HCT116 (cell line): Measurements from ENCODE around the gene NAA25.

Source experiments
- POLR2A ChIP-seq: IDR thresholded peaks from 2 replicates; pipeline ENCODE4 v1.7.0; 2011; ENCODE audit warnings: borderline replicate concordance; ENCODE audit not compliant: insufficient read depth, insufficient read length; ENCODE audit errors: extremely low read depth
- TF ChIP-seq, protein P1 (sequence below), 3 experiments: fragments of 200-600 bp in 1 of 3; sonication (generic) in 1 of 3; IDR thresholded peaks in 2 of 3; conservative IDR thresholded peaks in 1 of 3; 2 replicates each; pipeline ENCODE4 v1.5.1; 2012 to 2017; ENCODE audit warnings: low read depth in 2 of 3, low read length in 2 of 3, antibody characterized with exemption in 1 of 3, borderline replicate concordance in 1 of 3, control low read depth in 1 of 3, mild to moderate bottlenecking in 1 of 3, mixed read lengths in 1 of 3, mixed run types in 1 of 3, moderate library complexity in 1 of 3; ENCODE audit not compliant: insufficient read depth in 1 of 3

DNA sequence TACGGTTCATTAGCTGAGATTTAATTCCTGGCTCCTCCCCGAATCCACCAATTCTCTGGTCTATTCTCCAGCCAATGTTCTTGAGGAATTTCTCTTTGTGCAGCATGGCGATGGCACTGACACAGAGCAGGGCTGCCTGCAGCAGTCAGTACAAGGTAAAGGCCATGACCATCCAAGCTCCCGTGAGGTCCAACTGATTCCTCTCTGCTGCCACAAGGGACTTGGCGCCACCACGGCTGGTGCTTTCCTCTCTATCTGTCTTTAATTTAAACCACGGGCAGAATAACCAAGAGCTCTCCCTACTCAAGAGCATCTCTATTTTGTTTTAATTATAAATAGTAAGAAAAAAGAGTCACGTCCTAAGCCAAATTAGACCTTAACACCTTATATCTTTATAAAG is 107.8 kb downstream of the NAA25 start:
- TF ChIP-seq, protein P1, sequence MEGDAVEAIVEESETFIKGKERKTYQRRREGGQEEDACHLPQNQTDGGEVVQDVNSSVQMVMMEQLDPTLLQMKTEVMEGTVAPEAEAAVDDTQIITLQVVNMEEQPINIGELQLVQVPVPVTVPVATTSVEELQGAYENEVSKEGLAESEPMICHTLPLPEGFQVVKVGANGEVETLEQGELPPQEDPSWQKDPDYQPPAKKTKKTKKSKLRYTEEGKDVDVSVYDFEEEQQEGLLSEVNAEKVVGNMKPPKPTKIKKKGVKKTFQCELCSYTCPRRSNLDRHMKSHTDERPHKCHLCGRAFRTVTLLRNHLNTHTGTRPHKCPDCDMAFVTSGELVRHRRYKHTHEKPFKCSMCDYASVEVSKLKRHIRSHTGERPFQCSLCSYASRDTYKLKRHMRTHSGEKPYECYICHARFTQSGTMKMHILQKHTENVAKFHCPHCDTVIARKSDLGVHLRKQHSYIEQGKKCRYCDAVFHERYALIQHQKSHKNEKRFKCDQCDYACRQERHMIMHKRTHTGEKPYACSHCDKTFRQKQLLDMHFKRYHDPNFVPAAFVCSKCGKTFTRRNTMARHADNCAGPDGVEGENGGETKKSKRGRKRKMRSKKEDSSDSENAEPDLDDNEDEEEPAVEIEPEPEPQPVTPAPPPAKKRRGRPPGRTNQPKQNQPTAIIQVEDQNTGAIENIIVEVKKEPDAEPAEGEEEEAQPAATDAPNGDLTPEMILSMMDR (IDR thresholded peaks at IDR 0.05 in 2 of 3, conservative IDR thresholded peaks at IDR 0.05 in 1 of 3; ENCODE audit: borderline replicate concordance in 1 of 3, insufficient read depth in 1 of 3, low read depth in 2 of 3, low read length in 2 of 3) = no peak
- no peak for TF ChIP-seq POLR2A
